NT2/D1 (cell line): ENCODE measurements around the gene CEP162.

Experiments
- SUZ12 ChIP-seq: IDR thresholded peaks from 2 replicates; pipeline ENCODE4 v1.6.1; 2011; ENCODE audit not compliant: insufficient read length, insufficient read depth; ENCODE audit errors: extremely low read depth
- YY1 ChIP-seq: IDR thresholded peaks from 2 replicates; pipeline ENCODE4 v1.6.1; 2011; ENCODE audit not compliant: insufficient read length, insufficient read depth

DNA sequence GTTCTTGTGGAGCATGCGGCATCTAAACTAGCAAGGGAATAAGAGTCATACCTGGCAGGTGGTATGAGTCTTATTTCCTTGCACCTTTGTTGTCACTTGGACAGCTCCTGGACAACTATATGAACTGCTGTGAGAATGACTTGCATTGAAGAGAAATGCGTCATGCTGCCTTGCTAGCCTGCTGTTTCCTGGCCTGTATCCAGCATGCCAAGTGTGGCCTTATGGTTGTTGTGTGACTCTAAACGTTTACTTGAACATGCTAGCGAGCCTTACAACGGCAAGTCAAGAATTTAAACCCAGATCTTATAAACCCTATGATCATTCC is 90.4 kb downstream of the CEP162 start:
- TF ChIP-seq YY1 (no peak), SUZ12 (no peak)
